K562 (cell line): Measurements from ENCODE around the gene SYNM. TPM values are rescaled to one million over a fixed set of nuclear protein-coding genes. Genes with fewer than 3 reads are reported as not detected.

Source experiments
- ARID1B ChIP-seq: fragments of 450-650 bp; IDR thresholded peaks from 2 replicates; pipeline ENCODE4 v1.6.1; 2016; ENCODE audit warnings: antibody characterized with exemption, mild to moderate bottlenecking, inconsistent platforms
- ARID2 ChIP-seq: fragments of 450-650 bp; IDR thresholded peaks from 2 replicates; pipeline ENCODE4 v1.6.1; 2017; ENCODE audit warnings: antibody characterized with exemption, mild to moderate bottlenecking
- ATF7 ChIP-seq: fragments of 450-650 bp; IDR thresholded peaks from 2 replicates; pipeline ENCODE4 v1.7.1; 2014; ENCODE audit warnings: mild to moderate bottlenecking, moderate library complexity
- BHLHE40 ChIP-seq: IDR thresholded peaks from 2 replicates; pipeline ENCODE4 v1.6.1; 2011; ENCODE audit warnings: low read length, improper control_type of control experiment
- CEBPB ChIP-seq: fragments of 450-650 bp; IDR thresholded peaks from 2 replicates; pipeline ENCODE4 v1.6.1; 2016; ENCODE audit warnings: missing genetic modification characterization, missing compliant biosample characterization
- E4F1 ChIP-seq: fragments of 250-450 bp; sonication (Bioruptor Pico); IDR thresholded peaks from 2 replicates; pipeline ENCODE4 v1.5.0; 2021; ENCODE audit warnings: mild to moderate bottlenecking, borderline replicate concordance
- FOXJ3 ChIP-seq: sonication (generic); formaldehyde crosslinking; IDR thresholded peaks from 2 replicates; pipeline ENCODE4 v1.4.0; 2020; ENCODE audit warnings: mild to moderate bottlenecking, missing genetic modification reagents
- HDGF ChIP-seq: fragments of 450-650 bp; IDR thresholded peaks from 2 replicates; pipeline ENCODE4 v1.6.1; 2016
- JUND ChIP-seq, 2 experiments: IDR thresholded peaks; 2 replicates in 1 of 2; 3 replicates in 1 of 2; pipeline ENCODE4 v1.6.1; 2011; ENCODE audit warnings: borderline replicate concordance in 2 of 2, low read depth in 2 of 2, low read length in 2 of 2, improper control_type of control experiment in 1 of 2, missing biosample characterization in 1 of 2, missing genetic modification characterization in 1 of 2, missing genetic modification reagents in 1 of 2
- KHSRP ChIP-seq: fragments of 450-650 bp; IDR thresholded peaks from 2 replicates; pipeline ENCODE4 v1.6.1; 2017
- MAFF ChIP-seq: IDR thresholded peaks from 2 replicates; pipeline ENCODE4 v1.6.1; 2012; ENCODE audit warnings: low read length, improper control_type of control experiment
- MCM7 ChIP-seq, 2 experiments: fragments of 450-650 bp; IDR thresholded peaks; 2 replicates each; pipeline ENCODE4 v1.6.1; 2016 to 2018
- NEUROD1 ChIP-seq: fragments of 150-350 bp; IDR thresholded peaks from 2 replicates; pipeline ENCODE4 v1.6.1; 2014; ENCODE audit warnings: borderline replicate concordance, low read length, low read depth; ENCODE audit not compliant: partially characterized antibody
- PHF20 ChIP-seq: fragments of 450-650 bp; IDR thresholded peaks from 2 replicates; pipeline ENCODE4 v1.6.1; 2018; ENCODE audit not compliant: partially characterized antibody
- PHF8 ChIP-seq: fragments of 200-600 bp; sonication (generic); IDR thresholded peaks from 2 replicates; pipeline ENCODE4 v1.6.1; 2012; ENCODE audit warnings: mixed run types, mild to moderate bottlenecking, inconsistent platforms, low read length, moderate library complexity, borderline replicate concordance
- RBM15 ChIP-seq: fragments of 200-400 bp; formaldehyde crosslinking; IDR thresholded peaks from 2 replicates; pipeline ENCODE4 v1.6.1; 2018; ENCODE audit warnings: mild to moderate bottlenecking, low read length, moderate library complexity; ENCODE audit not compliant: insufficient read depth
- SLC30A9 ChIP-seq: fragments of 250-450 bp; sonication (Bioruptor Pico); IDR thresholded peaks from 2 replicates; pipeline ENCODE4 v1.8.0; 2022; ENCODE audit warnings: mild to moderate bottlenecking, moderate library complexity
- SMAD2 ChIP-seq: fragments of 150-350 bp; IDR thresholded peaks from 2 replicates; pipeline ENCODE4 v1.6.1; 2014; ENCODE audit warnings: low read depth, mild to moderate bottlenecking, low read length
- SRSF3 ChIP-seq: fragments of 200-400 bp; formaldehyde crosslinking; IDR thresholded peaks from 2 replicates; pipeline ENCODE4 v1.6.1; 2016; ENCODE audit warnings: mild to moderate bottlenecking, low read length, moderate library complexity; ENCODE audit not compliant: insufficient read depth
- TCF3 ChIP-seq: sonication (generic); formaldehyde crosslinking; IDR thresholded peaks from 2 replicates; pipeline ENCODE4 v1.4.0; 2020; ENCODE audit warnings: mild to moderate bottlenecking, missing genetic modification reagents
- ZNF197 ChIP-seq: fragments of 200-800 bp; sonication (Bioruptor generic); IDR thresholded peaks from 2 replicates; pipeline ENCODE4 v1.6.1; 2016; ENCODE audit warnings: low read depth, missing genetic modification characterization, missing compliant biosample characterization
- ZNF212 ChIP-seq: fragments of 450-650 bp; formaldehyde crosslinking; IDR thresholded peaks from 2 replicates; pipeline ENCODE4 v1.4.0; 2020; ENCODE audit warnings: mild to moderate bottlenecking
- ZNF311 ChIP-seq: fragments of 250-450 bp; sonication (Bioruptor Pico); IDR thresholded peaks from 2 replicates; pipeline ENCODE4 v1.4.0; 2020; ENCODE audit warnings: mild to moderate bottlenecking, moderate library complexity
- ZNF395 ChIP-seq: fragments of 200-800 bp; sonication (Bioruptor generic); IDR thresholded peaks from 2 replicates; pipeline ENCODE4 v1.6.1; 2017; ENCODE audit warnings: missing genetic modification characterization, missing compliant biosample characterization
- ZNF408 ChIP-seq: fragments of 250-450 bp; sonication (Bioruptor Pico); IDR thresholded peaks from 2 replicates; pipeline ENCODE4 v1.4.0; 2020; ENCODE audit warnings: low read depth, mild to moderate bottlenecking, moderate library complexity
- ZNF586 ChIP-seq: fragments of 450-650 bp; formaldehyde crosslinking; conservative IDR thresholded peaks from 2 replicates; pipeline ENCODE4 v1.4.0; 2020; ENCODE audit warnings: mild to moderate bottlenecking, moderate library complexity
- ZNF707 ChIP-seq: fragments of 250-450 bp; sonication (Bioruptor Pico); conservative IDR thresholded peaks from 2 replicates; pipeline ENCODE4 v1.8.0; 2022; ENCODE audit warnings: inconsistent platforms, mild to moderate bottlenecking, moderate library complexity
- polyA plus RNA-seq, 8 experiments: library from polyadenylated mRNA; depleted of rRNA in 4 of 8; stranded (reverse) in 5 of 8; unstranded in 3 of 8; fragments of >200 nt; fragmentation: Nextera tagmentation in 2 of 8; fragmentation: Illumina TruSeq in 1 of 8; extraction: Ambion mirVana in 2 of 8; extraction: Trizol in 1 of 8; gene quantifications; 2 replicates each; pipeline versions ENCODE4 v1.2.1 to v1.2.3, GENCODE V29; 2011 to 2014; ENCODE audit warnings: inconsistent platforms in 1 of 8, missing spikeins in 1 of 8
- total RNA-seq, 7 experiments: library from RNA; depleted of rRNA in 6 of 7; stranded (reverse); fragments of >200 nt in 6 of 7; fragmentation: Illumina TruSeq in 2 of 7; extraction: Trizol in 2 of 7; gene quantifications; 2 replicates each; pipeline versions ENCODE4 v1.2.1 to v1.2.3, GENCODE V29; 2011 to 2021; ENCODE audit warnings: low replicate concordance in 1 of 7
- TF ChIP-seq, protein P1 (sequence below): fragments of 450-650 bp; IDR thresholded peaks from 2 replicates; pipeline ENCODE4 v1.6.1; 2016; ENCODE audit warnings: missing biosample characterization, missing genetic modification characterization

SYNM gene
- total and polyA plus RNA-seq, 9 of the 15 experiments (the other 6 are each of a cell fraction or from before 2014, with no cell fraction given): 0.01 to 0.42 (median 0.13) TPM

DNA sequence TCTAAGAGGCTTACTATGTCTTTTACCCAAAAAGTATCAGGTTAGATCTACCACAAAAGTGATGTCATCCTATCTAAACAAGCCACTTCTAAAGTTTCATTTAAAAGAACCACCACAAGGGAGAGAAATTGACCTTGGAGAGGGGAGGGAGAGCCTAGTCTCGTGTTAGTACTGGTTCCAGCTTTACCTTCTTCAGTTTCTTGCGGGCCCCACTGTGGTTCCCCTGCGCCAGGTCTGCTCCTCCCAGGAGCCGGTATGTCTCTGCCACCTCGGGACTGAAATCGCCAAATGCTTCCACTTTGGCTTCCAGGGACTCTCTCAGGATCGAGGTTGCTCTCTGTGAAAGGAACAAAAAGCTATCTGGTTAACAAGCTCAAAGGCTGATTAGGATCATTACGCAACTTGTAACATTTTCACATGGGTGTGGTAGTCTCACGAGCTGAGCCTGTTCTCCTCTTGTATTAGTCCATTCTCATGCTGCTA lies 51.1 kb downstream of the SYNM start (continued):
- TF ChIP-seq MCM7 (IDR thresholded peaks at IDR 0.05): no peak
- TF ChIP-seq ATF7: peak; percentile 78
- no peak for TF ChIP-seq ZNF586 (CRISPR knock-in tag)
- TF ChIP-seq PHF20: no peak
- no peak for TF ChIP-seq ZNF197 (CRISPR knock-in tag)
- TF ChIP-seq NEUROD1: no peak
- no peak for TF ChIP-seq E4F1 (CRISPR knock-in tag)
- TF ChIP-seq CEBPB: peak; percentile 98
- no peak for TF ChIP-seq SLC30A9 (CRISPR knock-in tag)
- no peak for TF ChIP-seq ZNF707 (CRISPR knock-in tag)
- no peak for TF ChIP-seq ZNF395 (CRISPR knock-in tag)
- TF ChIP-seq, protein P1, sequence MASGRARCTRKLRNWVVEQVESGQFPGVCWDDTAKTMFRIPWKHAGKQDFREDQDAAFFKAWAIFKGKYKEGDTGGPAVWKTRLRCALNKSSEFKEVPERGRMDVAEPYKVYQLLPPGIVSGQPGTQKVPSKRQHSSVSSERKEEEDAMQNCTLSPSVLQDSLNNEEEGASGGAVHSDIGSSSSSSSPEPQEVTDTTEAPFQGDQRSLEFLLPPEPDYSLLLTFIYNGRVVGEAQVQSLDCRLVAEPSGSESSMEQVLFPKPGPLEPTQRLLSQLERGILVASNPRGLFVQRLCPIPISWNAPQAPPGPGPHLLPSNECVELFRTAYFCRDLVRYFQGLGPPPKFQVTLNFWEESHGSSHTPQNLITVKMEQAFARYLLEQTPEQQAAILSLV (tag): 0 out of 2 replicates have a peak, but pooled peaks have one; percentile 17
- no peak for TF ChIP-seq ZNF408 (CRISPR knock-in tag)
- no peak for TF ChIP-seq ARID2
- TF ChIP-seq SRSF3: no peak
- TF ChIP-seq SMAD2: no peak
- TF ChIP-seq TCF3: no peak
- TF ChIP-seq RBM15: no peak
- no peak for TF ChIP-seq ZNF212 (CRISPR knock-in tag)
- TF ChIP-seq ZNF311: no peak
- TF ChIP-seq ARID1B: peak; percentile 29; the same call in 1 of the 2 replicates
- no peak for TF ChIP-seq KHSRP
- peak; percentile 17; the same call in 1 of the 2 replicates for TF ChIP-seq BHLHE40
- no peak for TF ChIP-seq PHF8
- no peak for TF ChIP-seq HDGF
- TF ChIP-seq FOXJ3: no peak
- TF ChIP-seq MAFF: no peak
- TF ChIP-seq JUND (IDR thresholded peaks at IDR 0.05; ENCODE audit: borderline replicate concordance, low read depth, low read length): no peak
- TF ChIP-seq JUND (tag; IDR thresholded peaks at IDR 0.05; ENCODE audit: borderline replicate concordance, low read depth, low read length): peak; percentile 70; the same call in 2 of the 3 replicates
